NCI-H2171 (cell line): ENCODE measurements around the gene CKB.
A peak's percentile ranks its signal among the peaks of the same experiment; 100 is the strongest.
"Not testable (repeated sequence)": the region's sequence is repeated elsewhere in the genome, so short reads cannot be mapped to it uniquely, and the experiment has no call there.

Experiments
- DNase-seq: peaks from one replicate; lab custom pipeline; 2025; lab: John Stamatoyannopoulos, UW

Gene CKB

DNA sequence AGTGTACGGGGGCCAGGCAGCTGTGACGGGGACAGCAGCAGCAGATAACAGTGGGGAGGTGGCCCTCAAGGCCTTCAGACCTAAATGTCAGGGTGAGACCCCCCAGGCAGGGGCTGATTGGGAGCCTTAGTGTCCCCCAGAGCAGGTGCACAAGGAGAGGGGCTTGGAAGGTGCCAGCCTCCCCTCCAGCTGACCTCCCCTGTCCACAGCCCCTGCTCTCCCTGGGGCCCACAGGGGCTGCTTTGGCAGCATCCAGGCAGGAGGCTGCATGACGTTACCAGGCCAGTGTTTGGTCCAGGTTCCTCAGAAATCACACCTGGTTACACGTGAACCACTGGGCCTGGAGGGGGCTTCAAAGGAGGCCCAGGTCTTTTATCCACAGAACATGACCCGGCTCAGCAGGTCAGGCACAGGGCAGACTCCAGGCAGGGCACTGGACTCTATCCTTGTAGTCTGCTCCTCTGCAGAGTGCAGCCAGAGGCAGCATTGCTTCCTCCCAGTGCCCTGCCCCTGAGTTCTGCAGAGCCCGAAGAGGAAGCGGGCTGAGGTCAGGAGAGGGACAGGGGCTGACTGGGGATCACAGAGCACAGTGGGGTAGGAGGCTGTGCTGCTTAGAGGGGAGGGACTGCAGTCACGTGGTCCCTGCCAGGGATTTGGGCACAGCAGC, 3.8 kb upstream of the CKB start:
- no peak for DNase-seq

DNA sequence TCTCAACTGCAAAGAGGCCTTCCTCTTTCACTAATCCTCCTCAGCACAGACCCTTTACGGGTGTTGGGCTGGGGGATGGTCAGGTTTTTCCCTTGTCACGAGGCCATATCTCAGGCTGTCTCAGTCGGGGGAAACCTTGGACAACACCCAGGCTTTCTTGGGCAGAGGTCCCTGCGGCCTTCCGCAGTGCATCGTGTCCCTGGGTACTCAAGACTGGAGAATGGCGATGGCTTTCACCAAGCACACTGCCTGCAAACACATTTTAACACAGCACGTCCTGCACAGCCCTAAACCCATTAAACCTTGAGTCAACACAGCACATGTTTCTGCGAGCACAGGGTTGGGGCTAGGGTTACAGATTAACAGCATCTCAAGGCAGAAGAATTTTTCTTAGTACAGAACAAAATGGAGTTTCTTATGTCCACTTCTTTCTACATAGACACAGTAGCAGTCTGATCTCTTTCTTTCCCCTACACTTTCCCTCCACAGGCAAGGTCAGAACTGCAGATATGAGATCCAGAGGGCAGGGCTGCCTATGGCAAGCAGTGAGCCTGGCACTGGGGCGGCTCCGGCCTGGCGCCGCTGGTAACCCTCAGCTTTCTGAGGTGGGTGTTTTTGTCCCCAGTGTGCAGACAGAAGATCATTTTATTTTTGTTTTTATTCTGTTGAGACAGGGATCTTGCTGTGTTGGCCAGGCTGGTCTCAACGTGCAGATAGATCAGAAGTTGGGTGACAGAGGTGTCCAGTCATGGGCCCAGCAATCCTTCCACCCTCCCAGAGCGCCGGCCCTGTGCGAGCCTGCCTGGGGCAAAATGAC, 3.0 kb upstream of the CKB start:
- DNase-seq: not testable (repeated sequence)

DNA sequence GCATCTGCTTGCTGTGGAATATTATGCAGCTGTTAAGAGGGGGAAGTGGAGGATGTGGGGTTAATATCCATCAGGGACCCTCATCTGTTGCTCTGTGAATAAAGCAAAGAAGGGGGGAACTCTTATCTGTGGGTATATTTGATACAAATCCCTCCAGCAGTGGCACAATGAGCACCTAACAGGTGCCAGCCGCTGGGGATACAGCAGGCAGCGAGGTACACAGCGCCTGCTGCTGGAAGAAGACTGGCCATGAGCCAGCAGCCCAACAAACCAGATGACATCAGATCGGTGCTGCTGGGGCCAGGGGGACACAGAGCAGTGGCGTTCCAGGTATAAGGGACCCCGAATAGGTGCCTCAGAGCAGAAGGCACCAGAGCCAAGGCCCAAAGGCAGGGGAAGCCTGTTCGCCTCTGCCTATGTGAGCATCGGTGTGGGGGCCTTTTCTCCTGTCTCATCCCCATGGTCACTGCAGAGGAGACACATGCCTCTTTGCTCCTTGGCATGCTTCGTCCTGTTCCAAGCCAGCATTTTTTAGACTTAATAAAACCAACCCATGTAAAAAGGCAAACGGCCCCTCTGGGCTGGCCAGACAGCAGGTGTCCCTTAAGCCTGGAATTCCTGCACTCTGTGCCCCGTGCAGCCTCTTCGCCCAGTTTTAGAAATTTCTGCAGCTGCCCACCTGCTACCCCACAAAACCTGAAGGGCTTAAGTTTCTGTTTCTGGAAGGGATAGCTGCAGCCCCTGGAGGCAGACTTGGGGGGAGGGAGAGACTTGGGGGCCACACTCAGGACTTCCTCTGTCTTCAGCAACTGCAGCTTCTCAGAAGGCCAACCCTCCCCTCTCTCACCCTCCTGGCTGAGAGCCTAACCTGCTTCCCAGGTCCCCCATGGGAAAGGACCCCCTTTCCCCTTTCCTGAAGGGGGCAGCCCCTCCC, 1.6 kb upstream of the CKB start:
- DNase-seq: no peak

DNA sequence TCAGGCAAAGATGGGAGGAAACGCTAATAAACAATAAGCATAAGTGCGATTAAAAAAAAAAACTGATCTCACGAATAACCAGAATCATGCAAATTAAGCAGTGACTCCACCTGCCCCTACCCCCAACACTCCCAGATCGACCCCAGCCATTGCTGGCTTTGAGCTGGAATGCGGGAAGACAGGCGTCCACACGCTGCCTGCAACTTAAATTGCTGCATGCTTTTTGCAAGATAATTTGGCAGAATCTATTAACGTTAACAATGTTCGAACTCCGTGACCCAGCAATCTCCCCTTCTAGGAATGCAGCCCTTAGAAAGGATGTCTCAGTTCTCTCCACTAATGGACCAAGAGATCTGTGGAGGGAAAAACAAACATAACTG, 935 bp upstream of the CKB start:
- DNase-seq: no peak

DNA sequence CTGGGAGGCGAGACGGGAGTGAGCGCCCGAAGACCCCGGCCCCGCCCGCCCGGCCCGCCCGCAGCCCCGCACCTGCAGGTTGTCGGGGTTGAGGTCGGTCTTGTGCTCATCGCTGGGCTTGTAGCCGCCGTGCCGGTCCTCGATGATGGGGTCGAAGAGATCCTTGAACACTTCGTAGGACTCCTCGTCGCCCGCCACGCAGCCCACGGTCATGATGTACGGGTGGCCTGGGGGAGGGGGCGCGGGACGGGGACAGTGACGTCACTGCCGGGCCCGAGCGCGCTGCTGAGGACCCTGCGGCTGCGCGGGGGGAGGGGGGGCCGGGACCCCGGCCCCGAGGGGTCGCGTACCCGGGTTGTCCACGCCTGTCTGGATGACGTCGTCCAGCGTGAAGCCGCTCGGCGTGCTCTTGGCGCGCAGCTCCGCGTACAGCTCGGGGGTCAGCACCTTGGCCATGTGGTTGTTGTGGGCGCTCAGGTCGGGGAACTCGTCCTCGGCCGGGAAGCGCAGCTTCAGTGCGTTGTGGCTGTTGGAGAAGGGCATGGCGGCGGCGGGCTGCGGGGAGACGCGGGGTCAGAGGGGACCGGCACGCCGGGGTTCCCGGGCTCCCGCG, 573 bp downstream of the CKB start:
- no peak for DNase-seq

DNA sequence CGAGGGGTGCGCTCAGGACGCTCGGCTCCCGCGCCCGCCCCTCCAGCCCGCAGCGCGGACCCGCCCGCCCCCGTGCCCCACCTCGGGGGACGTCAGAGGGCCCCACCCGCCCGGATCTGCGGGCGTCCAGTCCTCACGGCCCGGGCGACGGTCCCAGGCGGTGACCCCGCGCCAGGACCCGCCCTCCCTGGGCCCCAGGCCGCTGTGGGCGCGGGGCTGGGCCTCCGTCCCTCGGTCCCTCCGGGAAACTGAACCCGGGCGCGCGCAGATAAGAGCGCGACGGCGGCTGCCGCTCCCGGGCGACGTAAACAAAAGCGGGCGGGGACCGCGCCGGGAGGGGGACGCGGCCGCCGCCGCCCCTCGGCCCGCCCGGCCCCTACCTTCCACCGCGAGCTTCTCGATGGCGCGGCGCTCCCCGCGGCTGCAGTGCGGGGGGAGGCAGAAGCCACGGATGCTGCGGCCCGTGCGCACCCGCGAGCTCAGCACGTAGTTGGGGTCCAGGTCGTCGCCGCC, 1.1 kb downstream of the CKB start:
- no peak for DNase-seq

DNA sequence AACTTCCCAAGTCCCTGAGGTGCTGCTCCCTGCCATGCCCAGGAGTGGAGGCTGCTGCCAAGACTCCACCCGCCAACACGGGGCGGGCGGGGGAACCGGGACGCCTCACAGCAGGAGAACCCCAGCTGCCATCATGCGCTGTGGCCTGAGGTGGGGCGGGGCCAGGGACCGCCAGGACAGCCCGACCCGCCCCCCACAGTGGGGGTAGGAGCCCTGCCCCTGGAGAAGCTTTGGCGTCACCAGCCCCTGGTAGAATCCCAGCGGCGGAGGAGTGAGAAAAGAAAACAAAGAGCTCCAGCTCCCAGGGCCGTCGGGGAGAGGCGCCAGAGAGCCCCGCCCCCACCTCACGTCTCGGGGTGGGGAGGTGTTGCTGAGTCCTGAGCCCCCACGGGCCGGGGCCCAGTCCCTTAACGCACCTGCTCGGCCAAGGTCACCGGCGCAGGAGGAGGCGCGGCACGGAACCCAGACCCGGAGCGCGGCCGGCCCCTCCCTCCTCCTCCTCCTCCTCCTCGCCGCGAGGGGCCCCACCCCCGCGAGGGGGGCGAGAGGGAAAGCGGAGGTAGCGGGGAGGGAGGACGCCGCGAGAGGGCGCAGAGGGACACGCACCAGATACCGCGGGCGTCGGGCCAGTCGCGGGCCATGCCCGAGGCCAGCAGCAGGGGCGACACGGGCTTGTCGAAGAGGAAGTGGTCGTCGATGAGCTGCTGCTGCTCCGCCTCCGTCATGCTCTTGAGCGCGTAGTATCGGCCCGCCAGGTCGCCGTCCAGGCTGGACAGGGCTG, 1.8 kb downstream of the CKB start:
- DNase-seq: peak; percentile 90

DNA sequence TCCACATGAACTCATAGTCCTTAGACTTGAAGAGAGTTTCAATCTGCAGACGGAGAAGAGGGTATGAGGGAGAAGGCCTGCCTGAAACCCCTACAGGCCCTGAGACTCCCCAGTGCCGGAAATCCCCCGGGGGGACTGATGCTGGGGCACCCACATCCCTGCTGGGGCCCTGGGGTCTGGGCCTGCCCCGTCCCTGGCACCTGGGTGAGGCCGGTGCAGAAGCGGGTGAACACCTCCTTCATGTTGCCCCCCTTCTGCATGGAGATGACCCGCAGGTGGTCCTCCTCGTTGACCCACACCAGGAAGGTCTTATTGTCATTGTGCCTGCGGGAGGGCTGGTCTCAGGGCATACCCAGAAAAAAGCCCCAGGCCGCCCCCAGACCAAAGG, 2.4 kb downstream of the CKB start:
- DNase-seq: no peak

DNA sequence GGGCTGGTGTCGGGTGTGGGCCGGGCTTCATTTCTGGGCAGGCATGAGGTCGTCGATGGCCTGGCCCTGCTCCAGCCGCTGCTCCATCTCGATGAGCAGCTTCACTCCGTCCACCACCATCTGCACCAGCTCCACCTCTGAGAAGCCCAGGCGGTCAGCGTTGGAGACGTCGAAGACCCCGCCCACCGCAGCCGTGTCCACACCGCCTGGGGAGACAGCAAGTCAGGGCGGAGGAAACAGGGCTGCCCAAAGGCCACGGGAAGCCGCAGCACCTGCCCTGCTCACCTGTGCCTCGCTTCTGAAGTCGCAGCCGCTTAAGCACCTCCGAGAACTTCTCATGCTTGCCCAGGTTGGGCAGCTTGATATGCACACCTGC, 2.8 kb downstream of the CKB start:
- no peak for DNase-seq

DNA sequence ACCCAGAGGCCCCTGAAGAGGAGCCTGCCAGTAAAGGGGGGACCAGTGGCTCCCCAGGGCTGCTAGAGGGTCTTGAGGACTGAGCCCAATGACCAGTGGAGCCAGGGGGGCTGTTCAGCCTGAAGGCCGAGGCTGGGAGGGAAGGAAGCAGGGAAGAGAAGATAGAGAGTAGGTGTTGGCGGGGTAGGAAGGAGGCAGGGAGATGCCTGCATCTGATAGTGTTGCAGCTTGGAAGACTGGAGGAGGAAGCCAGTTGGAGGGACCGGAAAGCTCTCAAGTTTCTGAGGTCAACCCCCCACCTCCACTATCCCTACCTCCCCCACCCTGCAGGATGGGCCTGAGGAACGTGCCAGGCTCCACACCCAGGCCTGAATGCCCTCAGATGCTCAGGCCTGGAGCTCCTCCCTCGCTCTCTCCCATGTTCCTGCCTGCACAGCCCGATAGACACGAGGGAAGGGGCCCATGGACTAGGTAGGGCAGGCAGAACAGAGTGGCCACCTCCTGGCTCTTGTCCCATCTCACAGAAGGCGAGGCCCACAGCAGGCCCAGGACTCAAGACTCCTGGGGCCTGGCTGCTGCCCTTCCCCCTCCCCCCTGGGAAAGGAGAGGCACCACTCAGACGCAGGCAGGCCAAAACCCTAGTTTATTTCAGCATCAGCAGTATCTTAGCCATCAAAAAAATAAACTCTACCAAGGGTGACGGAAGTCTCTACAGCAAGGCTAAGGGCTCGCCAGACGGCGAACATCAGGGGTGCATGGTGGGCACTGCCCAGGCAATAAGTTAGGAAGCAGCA, 3.4 kb downstream of the CKB start:
- DNase-seq: no peak

DNA sequence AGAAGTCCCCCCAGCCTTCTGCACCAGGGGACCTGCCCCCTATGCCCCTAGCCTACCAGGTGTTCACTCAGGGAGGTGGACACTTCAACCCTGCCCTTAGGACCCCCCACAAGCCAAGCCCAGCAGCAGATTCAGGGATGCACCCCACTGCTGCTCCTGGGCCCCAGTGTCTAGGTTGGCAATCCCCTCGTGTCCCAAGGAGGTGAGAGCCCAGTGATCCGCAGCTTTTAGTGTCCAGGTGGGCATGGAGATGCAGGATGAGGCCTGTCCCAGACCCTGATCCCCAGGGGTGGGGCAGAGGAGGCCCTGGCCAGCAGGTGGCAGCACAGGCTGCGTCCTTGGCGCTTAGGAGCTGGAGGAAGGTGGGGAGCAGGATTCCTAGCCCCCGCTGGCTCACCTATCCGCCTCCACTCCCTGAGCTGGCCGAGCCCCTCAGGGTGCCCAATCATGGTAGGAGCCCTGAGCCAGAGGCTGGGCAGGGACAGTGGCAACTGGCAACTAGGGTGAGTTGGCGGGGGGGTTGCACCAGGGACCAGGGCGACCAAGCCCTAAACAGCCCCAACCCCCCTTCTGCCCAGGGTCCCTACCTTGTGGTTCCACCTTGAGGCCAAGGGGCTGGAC, 4.1 kb downstream of the CKB start:
- peak; percentile 46 for DNase-seq

DNA sequence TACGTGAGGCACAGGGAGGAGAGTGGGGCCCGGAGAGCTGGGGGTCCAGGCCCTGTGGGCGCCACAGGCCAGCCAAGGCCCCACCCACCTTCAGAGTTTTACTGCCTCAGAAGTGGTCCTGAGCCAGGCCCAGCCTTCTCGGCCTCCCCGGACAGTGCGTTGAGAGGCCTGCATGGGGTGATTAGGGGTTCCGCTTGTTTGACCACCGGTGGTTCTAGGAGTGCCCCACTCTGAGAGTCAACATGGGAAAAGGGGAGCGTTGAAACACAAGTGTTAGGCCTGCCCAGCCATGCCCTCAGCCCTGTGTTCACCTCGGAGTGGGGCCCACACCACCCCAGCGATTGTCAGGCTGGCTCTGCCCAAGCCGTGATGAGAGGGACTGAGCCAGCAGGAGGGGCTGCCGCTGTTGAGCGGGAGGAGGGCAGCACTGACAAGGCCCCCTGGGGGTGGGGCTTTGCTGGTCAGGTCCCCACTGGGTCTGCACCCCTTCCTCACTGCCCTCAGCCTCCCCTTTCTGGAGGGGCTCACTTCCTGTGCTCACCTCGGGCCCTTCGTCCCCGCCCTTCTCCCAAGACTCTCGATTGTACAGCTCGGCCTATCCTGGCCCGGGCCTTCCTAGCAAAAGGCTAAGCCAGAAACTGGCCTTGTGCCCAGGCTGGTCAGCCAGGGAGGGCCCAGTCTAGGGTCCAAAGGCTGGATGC, 4.8 kb downstream of the CKB start:
- no peak for DNase-seq

DNA sequence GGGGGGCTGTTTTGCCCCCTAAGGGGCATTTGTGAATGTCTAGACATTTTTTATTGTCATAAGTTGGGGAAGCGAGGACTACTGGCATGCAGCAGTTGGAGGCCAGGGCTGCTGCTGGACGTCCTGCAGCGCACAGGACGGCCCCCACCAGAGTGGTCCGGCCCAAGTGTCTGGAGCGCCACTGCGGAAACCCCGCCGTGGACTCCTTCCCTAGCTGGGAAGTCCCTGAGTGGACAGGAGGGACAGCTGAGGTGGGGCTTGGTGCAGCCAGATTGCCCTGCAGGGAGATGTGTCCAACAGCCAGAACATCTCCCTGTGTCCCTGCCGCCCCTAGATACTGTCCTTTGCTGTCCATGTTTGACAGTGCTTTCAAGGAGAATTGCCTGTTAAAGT, 5.5 kb downstream of the CKB start:
- DNase-seq: no peak

DNA sequence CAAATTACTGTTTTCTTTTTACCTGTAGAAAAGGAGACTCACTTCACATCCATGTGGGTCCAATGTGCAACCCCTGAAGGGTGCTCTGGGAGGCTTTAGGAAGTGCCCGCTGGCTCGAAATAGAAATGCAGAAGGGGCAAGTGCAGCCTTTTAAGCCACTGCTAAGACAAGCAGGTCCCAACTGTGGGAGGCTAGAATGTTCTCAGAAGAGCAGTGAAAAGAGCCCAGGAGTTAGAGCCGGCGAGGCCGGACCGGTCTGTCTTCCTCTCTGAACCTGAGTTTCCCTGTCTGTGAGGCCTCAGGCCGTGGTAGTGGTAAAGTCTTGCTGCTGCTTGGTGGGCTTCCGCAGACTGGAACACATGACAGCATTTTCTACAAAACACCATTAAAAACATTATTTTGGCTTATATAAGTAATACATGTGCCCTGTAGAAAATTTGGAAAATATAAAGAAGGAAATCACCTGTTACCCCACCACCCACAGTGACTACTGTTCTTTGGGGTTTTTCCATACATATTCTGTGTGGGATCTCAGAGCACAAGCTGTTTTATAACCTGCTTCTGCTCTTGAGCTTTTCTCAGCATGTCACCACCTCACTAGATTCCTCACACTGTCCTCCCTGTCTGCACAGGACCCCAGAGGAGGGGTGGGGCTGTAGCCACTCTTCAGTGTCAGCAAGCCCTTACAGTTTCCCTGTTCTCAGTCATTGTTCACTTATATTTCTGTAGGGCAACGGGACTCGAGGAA, 6.0 kb downstream of the CKB start:
- no peak for DNase-seq

DNA sequence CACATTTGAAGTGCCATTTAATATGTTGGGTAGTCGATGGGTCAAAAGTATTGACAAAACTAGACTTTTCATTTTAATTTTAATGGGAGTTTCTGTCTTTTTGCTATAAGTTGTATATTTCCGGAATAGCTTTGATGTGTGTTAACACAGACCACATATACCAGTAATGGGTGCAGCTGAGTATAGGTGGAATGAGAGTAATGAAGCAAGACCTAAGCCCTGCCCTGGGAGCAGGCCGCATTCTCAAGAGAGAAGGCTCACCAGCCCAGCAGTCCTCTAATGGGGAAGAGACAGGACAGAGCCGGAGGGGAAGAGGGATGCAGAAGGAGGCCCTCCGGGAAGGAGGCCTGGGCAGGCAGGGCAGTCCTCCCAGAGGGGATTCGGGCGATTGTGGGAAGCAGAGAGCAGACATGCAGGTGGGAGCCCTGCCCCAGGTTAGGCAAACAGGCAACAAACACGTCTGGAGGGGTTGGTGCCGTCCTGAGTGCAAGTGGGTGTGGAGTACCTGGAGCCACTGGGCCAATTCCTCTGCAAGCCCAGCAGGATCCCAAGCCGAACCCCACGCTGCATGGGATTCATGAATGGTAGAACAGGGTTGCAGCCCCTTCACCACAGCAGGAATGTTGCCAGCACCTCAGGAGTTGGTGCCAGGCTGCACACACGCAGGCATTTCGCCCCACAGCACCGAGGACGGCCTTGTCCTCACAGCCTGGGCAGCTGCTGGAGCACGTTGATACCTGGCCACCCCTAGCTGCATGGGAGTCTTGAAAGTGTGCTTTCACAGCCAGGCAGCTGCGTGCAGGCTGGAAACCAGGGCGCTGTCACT, 7.8 kb downstream of the CKB start:
- no peak for DNase-seq

DNA sequence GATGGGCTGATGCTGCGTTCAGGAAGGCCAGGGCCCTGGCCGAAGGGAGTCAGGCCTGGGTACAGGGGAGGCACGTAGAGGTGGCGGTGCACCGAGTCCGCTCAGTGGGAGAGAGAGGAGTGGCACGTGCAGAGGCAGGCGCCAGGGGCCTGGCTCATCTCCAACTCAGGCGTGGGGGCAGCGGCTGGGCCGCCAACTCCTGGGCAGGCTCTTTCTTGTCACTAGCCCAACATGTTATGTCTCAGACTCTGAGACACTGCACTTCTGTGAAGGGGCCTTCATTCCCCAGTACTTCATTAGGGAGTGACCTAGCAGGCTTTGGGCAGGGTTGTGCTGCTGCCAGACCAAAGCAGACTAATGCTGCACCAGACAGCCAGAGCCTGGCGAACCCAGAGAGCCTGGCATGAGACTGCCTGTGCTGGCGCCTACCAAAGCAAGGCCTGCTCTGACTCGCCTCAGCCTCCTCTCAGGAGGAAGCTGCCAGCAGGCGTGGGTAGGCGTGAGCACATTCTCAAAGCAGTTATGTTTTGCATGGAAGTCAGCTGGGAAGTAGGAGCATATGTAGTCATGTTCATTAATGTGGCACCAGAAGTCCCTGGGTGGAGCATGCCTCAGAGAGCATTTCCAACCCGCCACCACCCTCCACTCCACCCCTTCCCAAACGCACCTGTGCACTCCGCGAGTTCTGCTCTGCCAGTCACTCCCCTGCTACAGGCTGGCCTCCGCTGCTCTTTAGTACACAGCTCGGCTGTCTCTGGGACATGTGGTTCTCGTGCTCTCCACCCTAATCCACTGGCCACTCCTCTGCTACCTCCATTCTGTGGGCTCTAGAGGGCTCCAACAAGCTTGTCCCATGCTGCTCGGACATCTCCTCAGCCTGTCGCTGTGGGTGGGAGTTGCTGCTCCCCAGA, 9.7 kb downstream of the CKB start:
- DNase-seq: peak; percentile 98

DNA sequence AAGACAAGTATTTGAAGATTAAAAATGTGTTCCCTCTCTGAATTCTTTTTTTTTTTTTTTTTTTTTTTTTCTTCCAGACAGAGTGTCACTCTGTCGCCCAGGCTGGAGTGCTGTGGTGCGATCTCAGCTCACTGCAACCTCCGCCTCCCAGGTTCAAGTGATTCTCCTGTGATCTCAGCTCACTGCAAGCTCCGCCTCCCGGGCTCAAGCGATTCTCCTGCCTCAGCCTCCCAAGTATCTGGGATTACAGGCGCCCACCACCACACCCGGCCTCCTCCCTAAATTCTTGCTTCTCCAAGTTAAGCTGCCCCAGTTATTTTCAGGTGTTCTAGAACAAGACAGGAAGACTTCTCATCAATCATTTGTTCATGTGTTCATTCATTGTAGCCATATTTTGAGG, 10.4 kb downstream of the CKB start:
- not testable (repeated sequence) for DNase-seq
